GM10266 (cell line): ENCODE data around the gene TMEM91.

Source experiments
- DNase-seq: peaks from one replicate; pipeline ENCODE4 v3.0.0; 2012; ENCODE audit errors: extremely low spot score
- TF ChIP-seq, protein P1 (sequence below): IDR thresholded peaks from 2 replicates; pipeline ENCODE4 v1.5.1; 2012; ENCODE audit warnings: mild to moderate bottlenecking, low read depth; ENCODE audit not compliant: control insufficient read depth, insufficient read depth; ENCODE audit errors: missing control alignments

TMEM91 gene

DNA sequence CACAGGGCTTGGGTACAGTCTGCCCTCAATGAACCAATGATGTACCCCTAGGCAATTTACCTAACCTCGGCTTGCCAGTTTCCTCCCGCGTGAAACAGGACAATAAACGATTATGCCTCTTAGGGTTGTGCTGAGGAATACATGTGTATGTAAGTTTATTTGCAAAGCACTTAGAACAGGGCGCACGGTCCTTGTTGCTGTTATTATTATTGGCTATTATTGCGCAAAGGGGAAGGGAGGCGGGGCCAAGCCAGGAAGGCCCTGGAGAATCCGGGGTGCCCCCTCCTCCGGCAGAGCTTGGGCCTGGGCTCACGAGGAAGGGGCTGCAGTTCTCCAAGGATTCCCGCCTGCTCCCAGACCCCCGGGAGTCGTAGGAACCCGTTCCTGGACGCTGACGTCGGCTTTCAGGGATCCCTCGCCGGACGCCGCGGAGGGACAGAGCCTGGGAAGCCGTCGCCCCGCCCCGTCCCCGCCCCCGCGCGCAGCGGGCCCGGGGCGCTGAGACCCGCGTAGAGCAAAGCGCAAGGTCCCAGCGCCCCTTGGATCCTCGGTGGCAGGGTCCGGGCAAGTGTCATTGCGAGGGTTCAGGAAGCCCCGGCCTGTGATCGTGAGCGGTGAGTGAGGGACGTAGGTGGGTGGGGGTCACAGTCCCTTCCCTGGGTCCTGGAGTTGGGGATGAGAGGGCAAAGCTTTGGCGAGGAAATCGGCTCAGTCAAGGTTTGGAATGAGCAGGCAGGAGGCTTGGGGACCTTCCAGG is at the start of gene TMEM91:
Gene TMEM91 (plus strand): TSS at position 293 of the 757 bp plus-strand sequence. CDS start 1,777 bp downstream, outside the sequence.
- no peak for DNase-seq
- TF ChIP-seq, protein P1, sequence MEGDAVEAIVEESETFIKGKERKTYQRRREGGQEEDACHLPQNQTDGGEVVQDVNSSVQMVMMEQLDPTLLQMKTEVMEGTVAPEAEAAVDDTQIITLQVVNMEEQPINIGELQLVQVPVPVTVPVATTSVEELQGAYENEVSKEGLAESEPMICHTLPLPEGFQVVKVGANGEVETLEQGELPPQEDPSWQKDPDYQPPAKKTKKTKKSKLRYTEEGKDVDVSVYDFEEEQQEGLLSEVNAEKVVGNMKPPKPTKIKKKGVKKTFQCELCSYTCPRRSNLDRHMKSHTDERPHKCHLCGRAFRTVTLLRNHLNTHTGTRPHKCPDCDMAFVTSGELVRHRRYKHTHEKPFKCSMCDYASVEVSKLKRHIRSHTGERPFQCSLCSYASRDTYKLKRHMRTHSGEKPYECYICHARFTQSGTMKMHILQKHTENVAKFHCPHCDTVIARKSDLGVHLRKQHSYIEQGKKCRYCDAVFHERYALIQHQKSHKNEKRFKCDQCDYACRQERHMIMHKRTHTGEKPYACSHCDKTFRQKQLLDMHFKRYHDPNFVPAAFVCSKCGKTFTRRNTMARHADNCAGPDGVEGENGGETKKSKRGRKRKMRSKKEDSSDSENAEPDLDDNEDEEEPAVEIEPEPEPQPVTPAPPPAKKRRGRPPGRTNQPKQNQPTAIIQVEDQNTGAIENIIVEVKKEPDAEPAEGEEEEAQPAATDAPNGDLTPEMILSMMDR, result no peak

DNA sequence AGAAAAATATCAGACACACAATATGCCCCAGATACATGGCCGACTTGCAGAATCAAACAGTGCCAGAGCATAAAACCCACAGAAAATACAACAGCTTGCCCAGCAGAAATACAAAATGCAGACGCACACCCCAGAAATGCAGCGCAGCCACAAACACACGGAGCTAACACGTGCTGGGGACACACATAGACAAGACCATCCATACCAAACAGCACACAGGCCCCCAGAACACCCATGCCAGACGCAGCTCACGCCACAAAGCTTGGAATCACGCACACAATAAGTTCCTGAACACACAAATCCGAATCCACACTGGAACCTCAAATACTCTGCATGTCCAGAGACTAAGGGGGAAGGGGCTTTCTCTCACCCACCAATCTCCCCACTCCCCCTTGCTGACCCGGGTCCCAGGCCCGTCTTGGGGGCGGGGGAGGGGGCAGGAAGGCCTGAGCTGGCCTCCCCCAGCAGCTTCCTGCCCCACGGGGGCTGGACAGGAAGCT is 49.2 kb upstream of the TMEM91 start:
- TF ChIP-seq, protein P1, result no peak
- peak; percentile 49 for DNase-seq

DNA sequence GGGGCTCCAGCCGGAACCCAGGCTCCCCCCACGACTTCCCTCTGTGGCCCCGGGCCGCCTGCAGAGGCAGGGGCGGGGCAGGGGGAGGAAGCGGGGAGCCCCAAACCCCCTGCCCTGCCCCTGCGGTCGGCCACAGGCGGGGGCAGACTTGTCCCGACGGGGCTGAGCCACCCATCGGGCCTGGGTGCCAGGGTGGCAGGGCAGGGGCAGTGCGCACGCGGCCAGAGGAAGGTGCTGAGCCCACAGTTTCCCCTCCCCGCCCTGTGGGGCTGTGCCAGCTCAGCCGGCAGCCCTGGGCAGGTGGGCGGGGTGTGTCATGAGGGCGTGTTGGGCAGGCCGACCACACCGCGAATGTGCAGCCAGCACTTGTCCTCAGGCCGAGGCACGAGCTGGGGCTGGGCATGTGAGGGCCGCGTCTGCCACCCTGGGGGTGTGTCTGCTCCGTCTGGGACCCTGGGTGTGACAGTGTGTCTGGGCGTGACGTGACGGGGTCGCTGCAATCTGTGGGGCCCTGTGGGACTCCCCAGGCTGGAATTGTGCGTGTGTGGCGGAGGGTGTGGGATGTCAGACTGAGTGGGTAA is 48.7 kb upstream of the TMEM91 start:
- TF ChIP-seq, protein P1, result no peak
- peak; percentile 90 for DNase-seq

DNA sequence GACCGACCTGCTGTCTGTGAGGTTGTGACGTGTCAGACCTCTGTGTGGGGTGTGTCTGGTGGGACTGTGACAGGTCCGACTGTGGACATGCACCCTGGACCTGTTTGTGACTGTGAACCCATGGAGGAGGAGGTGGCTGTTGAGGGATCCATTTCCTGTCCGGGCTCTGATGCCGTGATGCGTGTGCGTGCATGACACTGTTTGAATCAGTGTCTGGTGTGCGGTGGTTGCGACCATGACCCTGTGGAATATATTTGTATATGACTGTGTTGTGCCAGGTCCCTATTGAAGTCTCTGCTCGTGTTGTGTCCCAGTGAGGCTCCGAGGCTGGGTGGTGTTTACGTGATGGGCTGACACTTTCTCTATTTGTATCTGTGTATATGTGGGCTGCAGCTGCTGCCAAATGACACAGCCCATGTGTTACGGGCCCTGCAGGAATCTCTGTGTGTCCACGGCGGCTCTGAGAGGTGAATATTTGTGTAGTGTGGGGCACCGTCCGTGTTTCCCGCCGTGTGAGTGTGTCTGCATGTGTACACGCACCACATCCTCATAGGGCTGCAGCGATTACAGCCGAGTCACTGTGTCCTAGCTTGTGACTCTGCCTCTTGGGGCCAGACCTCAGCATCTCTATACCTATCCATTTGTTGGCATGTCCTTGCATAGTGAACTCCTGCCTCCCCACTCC is 48.0 kb upstream of the TMEM91 start:
- TF ChIP-seq, protein P1, result no peak
- peak; percentile 59 for DNase-seq

DNA sequence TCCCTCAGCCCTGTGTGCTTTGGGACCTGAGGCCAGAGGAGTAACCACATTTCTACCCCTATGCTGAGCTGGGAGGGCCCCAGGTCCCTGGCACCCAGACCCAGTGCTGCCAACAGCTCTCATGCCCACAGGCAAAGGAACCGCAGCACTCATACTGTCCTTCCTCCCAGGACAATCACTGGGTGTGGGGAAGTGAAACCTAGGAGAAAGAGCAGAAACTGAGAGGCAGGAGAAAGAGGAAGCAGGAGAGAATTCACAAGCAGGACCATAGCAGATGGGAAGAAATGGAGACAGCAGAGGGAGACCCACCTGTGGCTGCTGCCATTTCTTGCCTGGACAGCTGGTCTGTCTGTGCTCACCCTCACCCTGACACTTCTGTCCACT is 47.5 kb upstream of the TMEM91 start:
- TF ChIP-seq, protein P1, result no peak
- DNase-seq, result no peak

DNA sequence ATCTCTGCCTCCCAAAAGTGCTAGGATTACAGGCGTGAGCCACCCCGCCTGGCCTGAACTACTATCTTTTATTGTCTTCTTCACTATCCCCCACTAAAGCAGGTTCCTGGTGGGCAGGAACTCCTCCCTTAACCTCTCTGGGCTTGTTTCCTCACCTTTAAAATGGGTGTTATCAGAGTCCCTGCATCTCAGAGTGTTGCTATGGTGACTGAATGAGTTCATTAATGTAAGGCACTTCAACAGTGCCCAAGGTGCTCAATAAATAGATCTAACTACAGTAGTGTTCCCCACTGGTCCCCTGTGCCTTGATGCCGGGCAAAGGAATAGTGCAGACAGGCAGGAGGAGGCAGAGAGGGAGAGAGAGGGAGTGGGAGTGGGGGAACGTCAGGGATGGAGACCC is 45.9 kb upstream of the TMEM91 start:
- TF ChIP-seq, protein P1, result no peak
- no peak for DNase-seq
